HG03025 (cell line): ENCODE data around the gene BEAN1.

Experiments
- ATAC-seq: cut with Tn5 transposase; IDR thresholded peaks from one replicate; pipeline ENCODE4 v1.9.1; 2021; ENCODE audit warnings: mild to moderate bottlenecking, moderate library complexity; ENCODE audit not compliant: unreplicated experiment, low FRiP score

The BEAN1 gene

GRCh38 chr16:66416939-66417700 lies 10.0 kb upstream of the BEAN1 start:
- ATAC-seq = no peak

- no peak for ATAC-seq
Measured at GRCh38 chr16:66418165-66418962, 8.7 kb upstream of the BEAN1 start.

DNA sequence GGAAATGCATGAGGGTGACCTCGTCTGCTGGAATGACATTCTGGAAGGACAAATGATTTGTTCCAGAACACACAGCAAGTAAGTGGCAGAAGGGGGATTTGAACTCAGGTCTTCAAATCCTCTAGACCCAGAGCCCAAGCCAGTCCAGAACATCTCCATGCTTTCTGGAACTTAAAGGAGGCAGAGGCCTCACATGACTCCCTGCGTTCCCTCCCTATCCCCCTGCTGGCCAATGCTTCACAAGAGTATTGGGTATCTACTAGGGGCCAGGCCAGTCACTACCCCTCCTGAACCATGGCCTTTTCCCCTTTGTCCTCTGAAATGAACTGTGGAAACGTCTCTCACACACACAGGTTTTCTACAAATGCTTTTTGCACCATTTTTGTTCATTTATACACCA lies 7.6 kb upstream of the BEAN1 start:
- no peak for ATAC-seq

DNA sequence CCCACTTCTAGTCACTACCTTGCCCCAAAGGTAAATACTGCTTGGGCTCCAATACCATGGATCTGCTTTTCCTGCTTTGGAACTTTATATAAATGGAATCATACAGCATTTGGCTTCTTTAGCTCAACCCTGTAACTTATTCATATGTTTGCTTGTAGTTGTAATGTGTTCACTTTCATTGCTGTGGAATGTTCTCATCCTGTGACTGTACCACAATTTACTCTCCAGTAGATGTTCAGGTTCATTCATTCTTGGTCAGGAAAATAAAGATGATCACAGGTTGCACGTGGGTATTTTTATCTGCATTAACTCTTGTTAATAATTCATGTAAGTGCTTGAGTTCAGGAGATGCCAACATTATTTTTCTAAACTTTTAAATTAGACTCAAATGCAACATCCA lies 6.7 kb upstream of the BEAN1 start:
- ATAC-seq = no peak

GRCh38 chr16:66421891-66422290 lies 5.2 kb upstream of the BEAN1 start:
- ATAC-seq = no peak

- ATAC-seq = no peak
Measured at GRCh38 chr16:66422366-66422765, 4.7 kb upstream of the BEAN1 start.

- no peak for ATAC-seq
Measured at GRCh38 chr16:66423177-66423576, 3.9 kb upstream of the BEAN1 start.

DNA sequence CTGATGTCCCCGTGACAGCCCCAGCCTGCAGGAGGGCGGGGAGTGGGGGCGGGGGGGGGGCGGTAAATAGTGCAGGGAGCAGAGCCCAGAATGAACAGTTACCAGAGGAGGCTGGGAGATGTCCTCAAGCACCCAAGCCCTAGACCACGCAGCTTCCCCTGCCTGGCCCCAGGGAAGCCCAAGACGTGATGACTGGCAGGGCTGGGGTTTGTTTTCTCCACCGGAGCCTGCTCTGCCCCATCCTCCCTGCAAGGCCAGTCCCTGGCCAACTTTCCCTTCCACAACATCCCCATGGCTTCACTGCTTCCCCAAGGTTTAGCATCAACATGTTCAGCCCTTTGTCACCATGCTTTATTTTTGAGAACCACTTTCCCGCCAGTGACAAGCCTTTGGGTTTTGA lies 1.4 kb upstream of the BEAN1 start:
- ATAC-seq = no peak

DNA sequence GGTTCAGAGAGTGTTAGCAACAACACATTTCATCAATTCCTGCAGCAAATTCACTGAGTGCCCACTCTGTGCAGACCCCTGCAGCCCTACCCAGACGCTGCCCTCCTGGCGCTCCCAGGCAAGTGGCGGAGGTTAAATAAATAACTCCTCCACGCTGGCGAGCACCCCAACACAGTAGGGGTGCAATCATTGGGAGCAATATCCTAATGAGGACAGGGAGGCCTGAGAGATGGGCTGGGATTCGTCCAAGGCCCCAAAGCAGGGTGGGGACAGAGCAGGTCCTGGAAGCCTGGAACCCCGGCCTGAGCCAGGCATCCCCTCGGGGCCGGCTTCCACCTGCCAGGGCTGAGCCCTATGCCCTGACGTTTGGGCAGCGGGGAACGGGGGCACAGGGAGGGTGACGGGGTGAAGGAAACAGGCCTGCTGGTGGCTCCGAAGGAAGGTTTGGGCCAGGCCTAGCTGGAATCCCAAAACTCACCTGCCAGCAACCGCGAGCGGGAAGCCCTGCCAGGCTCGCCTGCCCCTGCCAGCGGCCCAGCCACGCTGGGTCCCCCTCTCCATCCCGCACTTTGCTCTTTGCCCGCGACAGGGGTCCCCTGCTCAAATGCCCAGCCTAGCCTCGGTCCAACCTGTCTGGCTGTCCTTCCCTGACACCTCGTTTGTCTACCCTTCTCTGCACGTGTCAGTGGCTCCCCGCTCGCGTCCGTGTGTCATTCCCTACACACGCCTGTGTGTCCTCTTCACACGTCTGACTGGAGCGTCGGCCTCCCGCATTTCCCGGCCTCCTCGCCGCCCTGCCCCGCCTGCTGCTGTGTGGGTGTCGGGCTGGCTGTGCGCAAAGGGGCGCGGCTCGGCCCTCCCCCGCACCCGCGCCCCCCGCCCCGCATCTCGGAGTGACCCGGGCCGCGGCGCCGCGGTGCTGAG lies 721 bp upstream of the BEAN1 start:
- ATAC-seq = no peak

DNA sequence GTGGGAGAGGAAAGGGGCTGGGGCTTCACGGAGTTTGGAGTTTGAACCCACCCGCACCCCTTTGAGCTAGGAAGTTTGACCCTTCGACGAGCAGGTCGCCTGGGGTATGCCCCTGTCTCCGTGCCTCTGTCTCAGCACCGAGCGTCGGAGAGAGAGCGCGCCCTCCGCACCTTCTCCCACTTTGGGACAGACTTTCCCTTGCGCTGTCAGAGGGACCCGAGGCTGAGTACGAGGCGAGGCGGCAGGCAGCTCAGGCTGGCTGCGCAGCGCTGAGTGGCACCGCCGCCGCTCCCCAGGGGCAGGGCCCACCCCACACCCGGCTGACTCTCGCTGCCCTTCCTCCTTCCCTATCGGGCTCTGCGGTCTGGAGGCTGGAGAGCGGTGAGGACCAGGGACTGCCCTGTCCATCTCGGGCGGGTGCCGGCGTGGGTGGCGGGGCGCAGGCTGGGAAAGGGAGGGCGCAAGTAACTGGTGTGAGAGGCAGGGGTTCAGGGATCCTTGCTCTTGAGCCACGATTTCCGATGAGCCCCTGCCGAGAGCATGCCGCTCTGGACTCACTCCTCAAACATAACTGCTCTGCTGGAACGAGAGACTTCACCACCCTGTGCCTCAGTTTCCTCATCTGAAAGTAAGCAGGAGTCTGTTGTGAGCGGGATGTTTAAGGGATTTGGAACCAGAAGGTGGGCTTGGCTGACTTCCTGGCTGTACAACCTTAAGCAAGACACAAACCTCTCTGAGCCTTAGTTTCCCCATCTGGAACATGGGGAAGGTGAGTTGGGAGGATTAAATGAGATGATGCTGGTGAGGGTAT lies 981 bp downstream of the BEAN1 start:
- ATAC-seq = no peak

GRCh38 chr16:66428682-66429251 lies 1.7 kb downstream of the BEAN1 start:
- ATAC-seq = no peak

DNA sequence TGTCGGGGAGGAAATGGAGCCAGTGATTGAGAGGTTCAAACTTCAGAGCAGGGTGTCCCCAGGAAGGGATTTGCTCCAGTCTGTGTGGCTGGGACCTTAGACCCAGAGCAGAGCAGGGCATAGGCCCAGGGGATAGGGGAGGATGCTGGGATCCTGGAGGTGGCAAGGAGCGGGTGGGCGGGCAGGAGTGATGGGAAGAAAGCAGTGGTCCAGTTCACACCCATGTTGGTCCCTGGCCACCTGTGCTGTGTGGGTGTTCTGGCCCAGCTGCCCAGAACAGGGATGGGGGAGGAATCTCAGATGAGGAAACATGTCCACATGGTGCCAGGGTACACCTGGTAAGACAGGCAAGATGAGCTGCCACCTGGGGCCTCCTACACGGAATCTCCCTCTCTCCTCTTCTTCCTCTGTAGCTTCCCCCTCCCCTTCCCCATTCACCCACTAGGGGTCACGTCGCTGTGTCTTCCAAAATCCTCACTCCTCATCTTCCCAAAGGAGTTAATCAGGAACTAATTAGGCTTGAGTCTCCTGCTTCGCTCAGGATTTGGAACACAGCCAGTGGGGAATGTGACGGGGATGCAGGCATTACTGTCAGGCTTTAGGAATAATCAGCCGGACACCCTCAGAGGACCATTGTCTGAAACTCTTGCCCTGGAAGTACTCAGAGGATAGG lies 2.3 kb downstream of the BEAN1 start:
- ATAC-seq = no peak

DNA sequence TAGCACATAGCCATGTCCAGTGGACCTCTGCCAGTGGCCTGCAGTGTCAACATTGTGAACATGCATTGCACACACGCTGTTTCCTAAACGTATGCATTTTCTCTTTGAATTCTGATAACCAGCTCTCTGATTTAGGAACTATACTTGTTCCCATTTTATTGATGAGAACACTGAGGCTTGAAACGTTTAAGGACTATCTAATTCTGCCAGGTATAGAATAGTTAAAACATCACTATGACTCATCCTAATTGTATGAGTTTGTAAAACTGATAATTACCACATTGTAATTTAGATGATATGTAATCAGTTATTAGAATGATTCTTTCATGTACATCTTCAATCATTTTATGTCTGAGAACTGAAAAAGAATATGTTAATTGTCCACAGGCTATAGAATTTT lies 3.1 kb downstream of the BEAN1 start:
- no peak for ATAC-seq

GRCh38 chr16:66431760-66432159 lies 4.7 kb downstream of the BEAN1 start:
- no peak for ATAC-seq

DNA sequence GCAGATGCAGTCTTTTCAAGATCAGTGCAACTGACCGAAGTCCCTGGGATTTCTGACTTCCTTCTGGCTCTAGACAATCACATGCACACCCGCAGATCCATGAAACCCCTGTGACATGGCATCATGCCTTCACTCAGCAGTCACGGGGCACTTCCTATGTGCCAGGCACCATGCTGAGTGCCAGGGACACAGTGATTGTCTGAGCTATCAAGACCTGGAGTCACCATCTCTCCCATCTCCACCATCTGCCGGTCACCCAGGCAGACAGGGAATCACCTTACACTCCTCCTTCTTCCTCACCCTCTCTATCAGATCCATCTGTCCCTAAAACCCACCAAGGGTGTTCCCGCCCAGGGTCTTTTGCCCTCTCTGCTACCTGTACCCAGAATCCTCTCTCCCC lies 5.3 kb downstream of the BEAN1 start:
- ATAC-seq = no peak

- no peak for ATAC-seq
Measured at GRCh38 chr16:66434619-66435430, 7.7 kb downstream of the BEAN1 start.

DNA sequence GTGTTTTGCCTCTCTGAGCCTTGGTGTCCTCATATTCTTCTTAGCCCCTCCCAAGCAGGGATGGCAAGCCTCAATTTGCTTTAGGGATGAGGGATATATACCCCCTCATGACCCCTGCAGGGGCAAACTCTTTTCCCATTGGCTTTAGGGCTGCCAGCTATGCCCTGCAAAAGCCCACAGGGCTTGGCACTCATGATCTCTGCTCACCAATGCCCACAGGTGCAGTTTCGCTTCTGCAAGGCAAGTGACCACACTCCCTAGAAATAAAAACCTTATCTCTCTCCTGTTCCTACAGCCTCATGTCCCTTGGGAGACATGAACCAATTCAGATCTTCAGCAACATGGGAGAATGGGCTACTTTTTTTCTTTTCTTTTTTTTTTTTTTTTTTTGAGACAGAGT lies 8.8 kb downstream of the BEAN1 start:
- no peak for ATAC-seq

- no peak for ATAC-seq
Measured at GRCh38 chr16:66437391-66437945, 10.4 kb downstream of the BEAN1 start.
